ENCODE results near the gene EPAS1.

The EPAS1 gene

DNA sequence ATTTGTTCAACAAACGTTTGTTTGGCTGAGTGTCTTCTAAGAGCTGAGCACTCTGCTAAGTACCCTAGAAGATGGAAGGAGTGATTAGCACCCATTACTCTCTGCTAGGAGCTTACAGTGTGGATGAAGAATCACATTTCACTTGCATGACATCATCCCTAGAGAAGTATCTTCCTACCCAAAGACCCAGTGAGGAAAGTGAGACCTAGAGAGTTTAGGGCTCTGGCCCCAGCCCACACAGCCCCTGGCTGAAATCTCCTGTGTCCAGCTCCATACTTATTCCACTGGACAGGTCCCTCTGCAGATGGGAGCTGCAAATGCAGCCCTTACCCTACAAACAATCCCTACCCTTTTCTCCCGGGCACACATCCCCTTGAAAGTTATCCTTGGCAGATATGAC, 26.8 kb upstream of the EPAS1 start:
- Histone ChIP-seq H3K9ac (ENCODE audit: low read depth in 1 of 2, low read length in 2 of 2) (no peak overlapping the region), H3K27me3 (ENCODE audit: control insufficient read depth in 2 of 2, insufficient read depth in 2 of 2, low read length in 2 of 2) (no peaks in the 10 kb centered on the region), H3K9me3 (ENCODE audit: control insufficient read depth in 2 of 2, low read length in 2 of 2) (no peaks in the 10 kb centered on the region), H3K4me1 (ENCODE audit: control insufficient read depth in 2 of 2, insufficient read depth in 2 of 2, low read length in 2 of 2) (no peaks in the 10 kb centered on the region), H3K4me3 (ENCODE audit: low read length in 2 of 2) (no peak overlapping the region), H3K27ac (ENCODE audit: low read depth in 2 of 2, low read length in 2 of 2) (no peak overlapping the region), H3K36me3 (ENCODE audit: control insufficient read depth in 2 of 2, insufficient read depth in 2 of 2, low read length in 2 of 2) (no peaks in the 10 kb centered on the region)

DNA sequence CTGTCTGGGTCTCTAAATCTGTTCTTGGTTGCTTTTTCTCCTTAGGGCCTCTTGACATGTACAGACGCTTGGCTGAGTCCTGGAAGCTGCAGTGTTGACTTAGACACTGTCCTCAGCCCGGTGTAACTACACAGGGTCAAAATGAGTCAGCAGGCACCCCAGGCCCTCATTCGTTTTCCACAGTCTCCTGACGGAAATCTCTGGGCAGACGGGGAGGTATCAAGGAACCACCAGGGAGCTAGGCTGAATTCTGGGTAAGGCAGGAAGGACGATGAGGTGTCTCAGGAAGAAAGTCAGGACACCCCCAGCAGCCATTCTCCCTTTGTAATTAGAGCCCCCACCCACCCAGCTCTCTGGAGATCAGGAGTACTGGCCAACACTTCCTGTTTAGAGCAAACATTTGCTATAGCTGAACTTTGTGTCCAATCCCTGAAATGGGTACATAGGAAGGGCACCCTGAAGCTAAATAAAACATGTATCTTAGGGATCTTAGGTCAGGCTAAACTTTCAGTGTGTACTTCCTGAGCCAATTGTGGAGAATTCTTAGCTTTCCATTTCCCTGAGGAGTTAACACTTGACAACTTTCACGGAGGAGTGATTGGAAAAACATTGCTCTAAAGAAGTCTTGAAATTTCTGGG, 23.9 kb upstream of the EPAS1 start:
- Histone ChIP-seq H3K36me3 (ENCODE audit: control insufficient read depth in 2 of 2, insufficient read depth in 2 of 2, low read length in 2 of 2) (no peaks in the 10 kb centered on the region), H3K27ac (ENCODE audit: low read depth in 2 of 2, low read length in 2 of 2) (no peak overlapping the region), H3K27me3 (ENCODE audit: control insufficient read depth in 2 of 2, insufficient read depth in 2 of 2, low read length in 2 of 2) (no peaks in the 10 kb centered on the region), H3K9ac (ENCODE audit: low read depth in 1 of 2, low read length in 2 of 2) (no peak overlapping the region), H3K4me1 (ENCODE audit: control insufficient read depth in 2 of 2, insufficient read depth in 2 of 2, low read length in 2 of 2) (peaks cover 0 to 2% of the 10 kb centered on the region in 2 donors), H3K4me3 (ENCODE audit: low read length in 2 of 2) (no peak overlapping the region), H3K9me3 (ENCODE audit: control insufficient read depth in 2 of 2, low read length in 2 of 2) (no peaks in the 10 kb centered on the region)

DNA sequence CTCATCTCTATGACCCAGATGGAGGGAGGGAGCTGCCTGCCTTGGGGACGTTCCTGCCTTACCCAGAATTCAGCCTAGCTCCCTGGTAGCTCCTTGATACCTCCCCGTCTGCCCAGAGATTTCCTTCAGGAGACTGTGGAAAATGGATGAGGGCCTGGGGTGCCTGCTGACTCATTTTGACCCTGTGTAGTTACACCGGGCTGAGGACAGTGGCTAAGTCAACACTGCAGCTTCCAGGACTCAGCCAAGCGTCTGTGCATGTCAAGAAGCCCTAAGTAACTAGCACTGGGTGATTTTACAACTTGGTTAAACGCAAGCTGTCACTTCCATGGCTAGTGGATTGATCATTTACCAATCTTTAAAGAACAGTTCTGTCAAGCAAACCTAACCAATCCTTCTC, 23.3 kb upstream of the EPAS1 start:
- Histone ChIP-seq H3K27me3 (ENCODE audit: control insufficient read depth in 2 of 2, insufficient read depth in 2 of 2, low read length in 2 of 2) (no peaks in the 10 kb centered on the region), H3K27ac (ENCODE audit: low read depth in 2 of 2, low read length in 2 of 2) (no peak overlapping the region), H3K36me3 (ENCODE audit: control insufficient read depth in 2 of 2, insufficient read depth in 2 of 2, low read length in 2 of 2) (no peaks in the 10 kb centered on the region), H3K4me1 (ENCODE audit: control insufficient read depth in 2 of 2, insufficient read depth in 2 of 2, low read length in 2 of 2) (peaks cover 0 to 2% of the 10 kb centered on the region in 2 donors), H3K4me3 (ENCODE audit: low read length in 2 of 2) (no peak overlapping the region), H3K9ac (ENCODE audit: low read depth in 1 of 2, low read length in 2 of 2) (no peak overlapping the region), H3K9me3 (ENCODE audit: control insufficient read depth in 2 of 2, low read length in 2 of 2) (no peaks in the 10 kb centered on the region)

DNA sequence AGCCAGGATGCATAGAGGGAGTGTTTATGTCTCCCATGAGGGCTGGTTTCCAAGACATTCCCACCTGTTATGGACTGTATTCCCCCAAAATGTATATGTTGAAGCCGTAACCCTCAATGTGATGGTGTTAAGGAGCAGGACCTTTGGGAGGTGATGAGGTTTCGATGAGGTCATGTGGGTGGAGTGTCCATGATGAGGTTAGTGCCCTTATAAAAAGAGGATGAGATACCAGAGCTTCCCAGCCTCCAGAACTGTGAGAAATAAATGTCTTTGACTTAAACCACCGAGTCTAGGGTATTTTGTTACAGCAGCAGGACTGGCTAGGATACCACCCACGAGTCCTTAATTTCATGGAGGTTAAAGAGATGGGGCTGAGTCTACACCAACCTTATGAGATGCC, 22.6 kb upstream of the EPAS1 start:
- no peaks in the 10 kb centered on the region for H3K9me3 ChIP-seq (ENCODE audit: control insufficient read depth in 2 of 2, low read length in 2 of 2)
- no peak overlapping the region for H3K4me3 ChIP-seq (ENCODE audit: low read length in 2 of 2)
- peaks cover 0 to 2% of the 10 kb centered on the region in 2 donors for H3K4me1 ChIP-seq (ENCODE audit: control insufficient read depth in 2 of 2, insufficient read depth in 2 of 2, low read length in 2 of 2)
- no peaks in the 10 kb centered on the region for H3K36me3 ChIP-seq (ENCODE audit: control insufficient read depth in 2 of 2, insufficient read depth in 2 of 2, low read length in 2 of 2)
- no peak overlapping the region for H3K27ac ChIP-seq (ENCODE audit: low read depth in 2 of 2, low read length in 2 of 2)
- no peak overlapping the region for H3K9ac ChIP-seq (ENCODE audit: low read depth in 1 of 2, low read length in 2 of 2)
- no peaks in the 10 kb centered on the region for H3K27me3 ChIP-seq (ENCODE audit: control insufficient read depth in 2 of 2, insufficient read depth in 2 of 2, low read length in 2 of 2)

DNA sequence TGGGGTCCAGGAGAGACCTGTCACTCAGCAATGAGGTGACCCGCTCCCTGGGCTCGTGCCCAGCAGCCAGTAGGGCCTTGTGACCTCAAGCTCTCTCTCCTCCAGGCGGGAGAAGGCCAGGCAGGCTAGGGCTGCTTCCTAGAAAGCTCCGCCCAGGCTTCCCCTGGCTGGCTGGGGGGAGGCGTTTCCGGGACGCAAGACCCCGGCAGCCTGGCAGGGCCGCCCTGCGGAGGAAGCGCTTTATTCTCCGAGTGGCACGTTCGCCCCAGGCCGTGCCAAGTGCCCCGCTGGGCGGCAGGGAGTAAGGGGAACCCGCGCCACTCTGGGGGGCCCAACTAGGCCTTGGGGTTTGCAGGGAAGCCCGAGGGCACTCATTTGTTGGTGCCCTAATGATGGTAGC, 21.2 kb upstream of the EPAS1 start:
- H3K4me3 ChIP-seq (ENCODE audit: low read length in 2 of 2), result no peak overlapping the region
- H3K9me3 ChIP-seq (ENCODE audit: control insufficient read depth in 2 of 2, low read length in 2 of 2), result no peaks in the 10 kb centered on the region
- H3K27me3 ChIP-seq (ENCODE audit: control insufficient read depth in 2 of 2, insufficient read depth in 2 of 2, low read length in 2 of 2), result no peaks in the 10 kb centered on the region
- peaks cover 0 to 2% of the 10 kb centered on the region in 2 donors for H3K4me1 ChIP-seq (ENCODE audit: control insufficient read depth in 2 of 2, insufficient read depth in 2 of 2, low read length in 2 of 2)
- no peak overlapping the region for H3K9ac ChIP-seq (ENCODE audit: low read depth in 1 of 2, low read length in 2 of 2)
- H3K36me3 ChIP-seq (ENCODE audit: control insufficient read depth in 2 of 2, insufficient read depth in 2 of 2, low read length in 2 of 2), result no peaks in the 10 kb centered on the region
- H3K27ac ChIP-seq (ENCODE audit: low read depth in 2 of 2, low read length in 2 of 2), result peak overlapping the region; percentile 24 to 32

DNA sequence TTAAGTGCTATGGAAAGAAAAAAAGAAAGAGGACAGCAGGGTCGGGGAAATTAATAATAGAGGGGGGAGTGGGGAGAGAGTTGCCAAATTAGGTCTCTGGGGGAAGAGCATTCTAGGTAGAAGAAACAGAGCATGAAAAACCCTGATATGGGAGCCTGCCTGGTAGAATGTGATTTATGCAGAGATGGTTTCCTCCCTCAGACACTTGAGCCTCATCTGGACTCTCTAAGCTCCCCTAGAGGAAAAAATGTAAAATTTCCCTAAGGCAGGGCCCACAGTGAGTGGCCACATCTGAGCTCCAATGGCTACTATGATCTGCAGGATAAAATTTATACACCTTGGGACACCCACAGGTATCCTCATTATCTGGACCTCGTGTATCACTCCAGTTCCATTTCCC, 20.6 kb upstream of the EPAS1 start:
- Histone ChIP-seq H3K36me3 (ENCODE audit: control insufficient read depth in 2 of 2, insufficient read depth in 2 of 2, low read length in 2 of 2) (no peaks in the 10 kb centered on the region), H3K27me3 (ENCODE audit: control insufficient read depth in 2 of 2, insufficient read depth in 2 of 2, low read length in 2 of 2) (no peaks in the 10 kb centered on the region), H3K4me1 (ENCODE audit: control insufficient read depth in 2 of 2, insufficient read depth in 2 of 2, low read length in 2 of 2) (peaks cover 0 to 2% of the 10 kb centered on the region in 2 donors), H3K9ac (ENCODE audit: low read depth in 1 of 2, low read length in 2 of 2) (no peak overlapping the region), H3K9me3 (ENCODE audit: control insufficient read depth in 2 of 2, low read length in 2 of 2) (no peaks in the 10 kb centered on the region), H3K27ac (ENCODE audit: low read depth in 2 of 2, low read length in 2 of 2) (no peak overlapping the region), H3K4me3 (ENCODE audit: low read length in 2 of 2) (no peak overlapping the region)

DNA sequence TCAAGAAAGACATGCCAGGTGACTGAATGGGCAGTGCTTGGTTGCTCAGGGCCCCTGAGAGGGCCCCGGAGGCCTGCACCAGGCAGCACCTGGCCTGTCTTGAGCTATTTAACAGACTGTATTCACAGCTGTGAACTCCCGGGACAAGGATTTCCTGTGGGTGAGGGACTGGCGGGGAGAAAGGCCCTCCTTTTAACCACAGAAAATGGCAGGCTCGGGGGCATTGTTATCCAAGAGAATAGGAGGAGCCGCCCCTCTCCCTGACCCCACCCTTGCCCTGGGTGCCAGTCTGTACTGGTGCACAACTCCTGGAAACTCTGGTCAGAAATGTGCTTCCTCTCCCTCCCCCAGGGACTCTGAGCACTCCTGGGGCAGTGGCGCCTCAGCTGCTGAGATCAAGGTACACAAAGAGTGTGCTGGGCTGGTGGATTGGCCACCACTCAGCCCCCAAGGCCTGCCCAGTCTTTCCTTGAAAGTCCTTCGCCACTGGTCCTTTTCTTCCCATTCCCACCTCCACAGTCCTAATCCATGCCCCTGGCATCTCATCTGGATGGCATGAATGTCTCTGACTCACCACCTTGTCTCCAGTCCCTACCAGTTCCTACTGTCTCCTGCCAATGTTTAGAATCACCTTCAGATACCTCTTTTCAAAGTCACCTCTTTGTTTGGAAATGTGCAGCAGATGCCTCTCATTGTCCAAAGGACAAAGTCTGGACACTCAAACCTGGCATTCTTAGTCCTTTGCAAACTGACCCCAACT, 19.6 kb upstream of the EPAS1 start:
- Histone ChIP-seq H3K4me3 (ENCODE audit: low read length in 2 of 2) (no peak overlapping the region), H3K9me3 (ENCODE audit: control insufficient read depth in 2 of 2, low read length in 2 of 2) (no peaks in the 10 kb centered on the region), H3K36me3 (ENCODE audit: control insufficient read depth in 2 of 2, insufficient read depth in 2 of 2, low read length in 2 of 2) (no peaks in the 10 kb centered on the region), H3K4me1 (ENCODE audit: control insufficient read depth in 2 of 2, insufficient read depth in 2 of 2, low read length in 2 of 2) (peaks cover 0 to 2% of the 10 kb centered on the region in 2 donors), H3K9ac (ENCODE audit: low read depth in 1 of 2, low read length in 2 of 2) (no peak overlapping the region), H3K27ac (ENCODE audit: low read depth in 2 of 2, low read length in 2 of 2) (no peak overlapping the region), H3K27me3 (ENCODE audit: control insufficient read depth in 2 of 2, insufficient read depth in 2 of 2, low read length in 2 of 2) (no peaks in the 10 kb centered on the region)

DNA sequence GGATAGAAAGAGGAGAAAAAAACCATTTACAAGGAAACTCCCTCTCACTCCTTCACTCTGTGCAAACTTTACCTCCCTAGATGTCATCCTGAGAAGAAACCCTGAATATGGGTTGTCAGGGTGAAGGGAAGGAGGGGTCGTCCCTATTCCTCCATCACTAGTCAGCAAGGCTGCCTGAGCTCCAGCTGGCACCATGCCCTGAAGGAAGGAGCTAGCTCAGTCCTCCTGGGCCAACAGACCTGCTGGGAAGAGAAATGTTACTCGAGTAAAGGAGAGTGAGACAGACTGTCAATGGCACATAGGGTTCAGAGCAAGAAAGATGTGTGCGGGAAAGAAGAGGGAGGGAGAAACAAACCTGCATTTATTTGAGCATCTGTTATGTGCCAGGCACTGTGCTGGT, 18.3 kb upstream of the EPAS1 start:
- Histone ChIP-seq H3K36me3 (ENCODE audit: control insufficient read depth in 2 of 2, insufficient read depth in 2 of 2, low read length in 2 of 2) (no peaks in the 10 kb centered on the region), H3K9ac (ENCODE audit: low read depth in 1 of 2, low read length in 2 of 2) (no peak overlapping the region), H3K27ac (ENCODE audit: low read depth in 2 of 2, low read length in 2 of 2) (no peak overlapping the region), H3K4me3 (ENCODE audit: low read length in 2 of 2) (no peak overlapping the region), H3K9me3 (ENCODE audit: control insufficient read depth in 2 of 2, low read length in 2 of 2) (no peaks in the 10 kb centered on the region), H3K27me3 (ENCODE audit: control insufficient read depth in 2 of 2, insufficient read depth in 2 of 2, low read length in 2 of 2) (no peaks in the 10 kb centered on the region), H3K4me1 (ENCODE audit: control insufficient read depth in 2 of 2, insufficient read depth in 2 of 2, low read length in 2 of 2) (peaks cover 0 to 2% of the 10 kb centered on the region in 2 donors)

DNA sequence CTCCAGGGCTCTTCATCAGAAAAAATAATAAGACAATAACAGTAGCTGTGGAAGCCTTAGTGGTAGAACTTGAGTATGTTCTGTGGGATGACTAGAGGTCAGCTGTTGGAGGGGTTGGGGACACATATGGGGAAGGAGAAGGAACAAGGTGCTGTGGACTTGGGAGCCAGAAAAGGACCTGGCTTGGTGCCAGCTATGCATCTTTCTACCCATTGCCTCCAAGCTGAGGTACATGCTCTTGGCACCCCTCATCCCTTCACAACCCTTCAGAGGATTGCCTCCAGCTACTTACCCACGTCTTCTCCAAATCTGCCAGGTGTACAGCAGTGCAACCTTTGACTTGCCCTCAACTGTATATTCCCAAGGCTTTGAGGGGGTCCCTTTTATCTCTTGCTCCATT, 15.3 kb upstream of the EPAS1 start:
- Histone ChIP-seq H3K9ac (ENCODE audit: low read depth in 1 of 2, low read length in 2 of 2) (no peak overlapping the region), H3K4me3 (ENCODE audit: low read length in 2 of 2) (no peak overlapping the region), H3K4me1 (ENCODE audit: control insufficient read depth in 2 of 2, insufficient read depth in 2 of 2, low read length in 2 of 2) (no peaks in the 10 kb centered on the region), H3K27me3 (ENCODE audit: control insufficient read depth in 2 of 2, insufficient read depth in 2 of 2, low read length in 2 of 2) (no peaks in the 10 kb centered on the region), H3K27ac (ENCODE audit: low read depth in 2 of 2, low read length in 2 of 2) (no peak overlapping the region), H3K36me3 (ENCODE audit: control insufficient read depth in 2 of 2, insufficient read depth in 2 of 2, low read length in 2 of 2) (no peaks in the 10 kb centered on the region), H3K9me3 (ENCODE audit: control insufficient read depth in 2 of 2, low read length in 2 of 2) (no peaks in the 10 kb centered on the region)

DNA sequence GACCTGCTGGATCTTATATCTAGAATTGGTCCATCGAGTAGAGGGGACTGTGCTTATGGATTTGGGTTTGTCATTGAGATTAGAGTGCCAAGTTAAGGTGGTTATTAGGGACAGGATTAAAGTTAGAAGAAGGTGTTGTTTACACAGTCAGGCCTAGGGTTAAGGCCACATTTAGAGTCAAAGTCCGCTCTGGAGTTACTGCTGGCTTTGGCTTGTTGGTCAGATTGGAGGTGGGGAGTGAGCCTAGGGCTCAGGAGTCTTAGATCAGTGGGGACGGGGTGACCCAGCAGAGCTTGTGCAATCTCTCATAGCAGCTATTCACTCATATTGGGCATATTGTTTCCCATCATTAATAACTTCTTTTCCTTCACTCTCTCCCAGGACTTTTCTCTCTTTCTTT, 13.5 kb upstream of the EPAS1 start:
- Histone ChIP-seq H3K4me3 (ENCODE audit: low read length in 2 of 2) (no peak overlapping the region), H3K9ac (ENCODE audit: low read depth in 1 of 2, low read length in 2 of 2) (no peak overlapping the region), H3K36me3 (ENCODE audit: control insufficient read depth in 2 of 2, insufficient read depth in 2 of 2, low read length in 2 of 2) (no peaks in the 10 kb centered on the region), H3K27ac (ENCODE audit: low read depth in 2 of 2, low read length in 2 of 2) (no peak overlapping the region), H3K9me3 (ENCODE audit: control insufficient read depth in 2 of 2, low read length in 2 of 2) (no peaks in the 10 kb centered on the region), H3K4me1 (ENCODE audit: control insufficient read depth in 2 of 2, insufficient read depth in 2 of 2, low read length in 2 of 2) (no peaks in the 10 kb centered on the region), H3K27me3 (ENCODE audit: control insufficient read depth in 2 of 2, insufficient read depth in 2 of 2, low read length in 2 of 2) (no peaks in the 10 kb centered on the region)
